GM12878 (cell line): ENCODE data around the gene B4GALT4. TPM values are rescaled to one million over a fixed set of nuclear protein-coding genes. Genes with fewer than 3 reads are reported as not detected.

ENCODE experiments used
- BACH1 ChIP-seq: fragments of 450-650 bp; IDR thresholded peaks from 2 replicates; pipeline ENCODE4 v1.6.1; 2017; ENCODE audit warnings: mild to moderate bottlenecking, borderline replicate concordance
- CBFB ChIP-seq: IDR thresholded peaks from 2 replicates; pipeline ENCODE4 v1.6.1; 2016; ENCODE audit warnings: antibody characterized with exemption, low read depth
- CHD2 ChIP-seq: IDR thresholded peaks from 2 replicates; pipeline ENCODE4 v1.6.1; 2011; ENCODE audit warnings: low read depth, low read length, improper control_type of control experiment, borderline replicate concordance
- CREB1 ChIP-seq: IDR thresholded peaks from 2 replicates; pipeline ENCODE4 v1.6.1; 2012; ENCODE audit warnings: low read depth, mild to moderate bottlenecking, inconsistent platforms
- CTCF ChIP-seq, 3 experiments: IDR thresholded peaks in 2 of 3; conservative IDR thresholded peaks in 1 of 3; 2 replicates each; pipeline ENCODE4 v1.5.1; 2011; ENCODE audit warnings: low read depth in 3 of 3, low read length in 3 of 3, mild to moderate bottlenecking in 3 of 3, control low read depth in 2 of 3, moderate library complexity in 2 of 3, inconsistent platforms in 1 of 3, mixed read lengths in 1 of 3; ENCODE audit not compliant: control insufficient read depth in 2 of 3, insufficient read depth in 1 of 3; ENCODE audit errors: extremely low read depth in 1 of 3
- EGR1 ChIP-seq, 2 experiments: IDR thresholded peaks; 1 replicate in 1 of 2; 2 replicates in 1 of 2; pipeline ENCODE4 v1.6.1; 2011 to 2012; ENCODE audit warnings: low read depth in 2 of 2, low read length in 2 of 2, borderline replicate concordance in 1 of 2, mild to moderate bottlenecking in 1 of 2, moderate library complexity in 1 of 2
- HDGF ChIP-seq: fragments of 450-650 bp; IDR thresholded peaks from 2 replicates; pipeline ENCODE4 v1.6.1; 2016; ENCODE audit warnings: antibody characterized with exemption
- IKZF2 ChIP-seq, 2 experiments: fragments of 450-650 bp; IDR thresholded peaks; 2 replicates each; pipeline ENCODE4 v1.6.1; 2017; ENCODE audit warnings: mild to moderate bottlenecking in 2 of 2, moderate library complexity in 2 of 2
- NKRF ChIP-seq: fragments of 450-650 bp; conservative IDR thresholded peaks from 2 replicates; pipeline ENCODE4 v1.6.1; 2017; ENCODE audit warnings: mild to moderate bottlenecking, moderate library complexity
- POLR2AphosphoS2 ChIP-seq: IDR thresholded peaks from 2 replicates; pipeline ENCODE4 v1.6.1; 2011; ENCODE audit warnings: low read depth, mild to moderate bottlenecking, low read length, improper control_type of control experiment, moderate library complexity
- POU2F2 ChIP-seq: IDR thresholded peaks from 3 replicates; pipeline ENCODE4 v1.6.1; 2011; ENCODE audit warnings: low read depth, mild to moderate bottlenecking, low read length, borderline replicate concordance
- RAD51 ChIP-seq: fragments of 450-650 bp; IDR thresholded peaks from 2 replicates; pipeline ENCODE4 v1.6.1; 2016; ENCODE audit warnings: moderate library complexity, mild to moderate bottlenecking, inconsistent platforms
- RCOR1 ChIP-seq: conservative IDR thresholded peaks from 2 replicates; pipeline ENCODE4 v1.6.1; 2012; ENCODE audit warnings: low read depth, low read length, improper control_type of control experiment
- SREBF1 ChIP-seq: IDR thresholded peaks from 2 replicates; pipeline ENCODE4 v1.6.1; 2012; ENCODE audit warnings: mild to moderate bottlenecking, low read length
- STAT3 ChIP-seq: IDR thresholded peaks from 2 replicates; pipeline ENCODE4 v1.6.1; 2011; ENCODE audit warnings: low read depth, low read length, improper control_type of control experiment
- SUZ12 ChIP-seq: fragments of 200-600 bp; sonication (generic); IDR thresholded peaks from one replicate; pipeline ENCODE4 v1.6.1; 2018; ENCODE audit warnings: antibody characterized with exemption, mild to moderate bottlenecking; ENCODE audit not compliant: unreplicated experiment
- YBX1 ChIP-seq: fragments of 450-650 bp; IDR thresholded peaks from 2 replicates; pipeline ENCODE4 v1.6.1; 2016; ENCODE audit warnings: antibody characterized with exemption
- YY1 ChIP-seq: IDR thresholded peaks from 2 replicates; pipeline ENCODE4 v1.6.1; 2011; ENCODE audit warnings: low read depth, mild to moderate bottlenecking, low read length
- ZNF24 ChIP-seq: fragments of 450-650 bp; IDR thresholded peaks from 2 replicates; pipeline ENCODE4 v1.6.1; 2017; ENCODE audit warnings: antibody characterized with exemption, mild to moderate bottlenecking
- ZNF384 ChIP-seq: IDR thresholded peaks from 2 replicates; pipeline ENCODE4 v1.6.1; 2012; ENCODE audit warnings: low read depth, mild to moderate bottlenecking, low read length, improper control_type of control experiment, borderline replicate concordance
- ZNF687 ChIP-seq: fragments of 450-650 bp; IDR thresholded peaks from 2 replicates; pipeline ENCODE4 v1.6.1; 2017; ENCODE audit warnings: mild to moderate bottlenecking, moderate library complexity
- polyA plus RNA-seq, 11 experiments: library from polyadenylated mRNA; depleted of rRNA in 4 of 11; unstranded in 6 of 11; stranded (reverse) in 5 of 11; fragments of >200 nt; fragmentation: Nextera tagmentation in 4 of 11; fragmentation: Illumina TruSeq in 1 of 11; extraction: Ambion mirVana in 4 of 11; extraction: Trizol in 1 of 11; gene quantifications; 1 replicate in 1 of 11; 2 replicates in 10 of 11; pipeline versions ENCODE4 v1.2.1 to v1.2.3, GENCODE V29; 2011 to 2016; ENCODE audit warnings: inconsistent platforms in 2 of 11, missing spikeins in 2 of 11, low read depth in 1 of 11
- total RNA-seq, 4 experiments: library from RNA; depleted of rRNA in 3 of 4; stranded (reverse); fragments of >200 nt in 3 of 4; fragmentation: Illumina TruSeq in 1 of 4; extraction: Trizol in 1 of 4; gene quantifications; 2 replicates each; pipeline versions ENCODE4 v1.2.1 to v1.2.3, GENCODE V29; 2013 to 2021

The B4GALT4 gene
- total and polyA plus RNA-seq, 10 of the 15 experiments (the other 5 are each of a cell fraction or from before 2014, with no cell fraction given): 8.8 to 16.7 (median 13.1) TPM

GRCh38 chr3:119240591-119241434 lies at the start of gene B4GALT4 (continued):
- TF ChIP-seq CHD2 (no peak), CREB1 (peak; percentile 62), IKZF2 (IDR thresholded peaks at IDR 0.05) (peak in 1 of 2 experiments; percentile 5; a peak in 1 of 4 replicates), ZNF687 (peak; percentile 67; the same call in 1 of the 2 replicates), YBX1 (no peak), POU2F2 (peak; percentile 52; the same call in 2 of the 3 replicates), NKRF (peak; percentile 71; the same call in 1 of the 2 replicates), CTCF (IDR thresholded peaks at IDR 0.05 in 2 of 3, conservative IDR thresholded peaks at IDR 0.05 in 1 of 3; ENCODE audit: control insufficient read depth in 2 of 3, extremely low read depth in 1 of 3, insufficient read depth in 1 of 3, low read depth in 3 of 3, low read length in 3 of 3) (no peak), ZNF384 (no peak), RAD51 (no peak), POLR2AphosphoS2 (no peak), SUZ12 (no peak), RCOR1 (no peak), BACH1 (no peak), YY1 (0 out of 2 replicates have a peak, but pooled peaks have one; percentile 1), CBFB (0 out of 2 replicates have a peak, but pooled peaks have one; percentile 14), EGR1 (IDR thresholded peaks at IDR 0.05; ENCODE audit: borderline replicate concordance in 1 of 2, low read depth in 2 of 2, low read length in 2 of 2) (peak in 1 of 2 experiments; percentile 89; a peak in 2 of 3 replicates), HDGF (no peak), ZNF24 (no peak), STAT3 (no peak), SREBF1 (no peak)
